GM19025 (cell line): ENCODE data around the gene MIF.
"Not testable (repeated sequence)": the region's sequence is repeated elsewhere in the genome, so short reads cannot be mapped to it uniquely, and the experiment has no call there.

Experiments used
- ATAC-seq: cut with Tn5 transposase; IDR thresholded peaks from one replicate; pipeline ENCODE4 v1.9.1; 2021; ENCODE audit warnings: mild to moderate bottlenecking, low read depth, moderate library complexity; ENCODE audit not compliant: unreplicated experiment

Gene MIF

GRCh38 chr22:23899042-23899745 lies 5.0 kb downstream of the MIF start:
- ATAC-seq: no peak

- not testable (repeated sequence) for ATAC-seq
These were observed 6.0 kb downstream of the MIF start for GRCh38 chr22:23900227-23900626.

GRCh38 chr22:23901600-23901999 lies 7.4 kb downstream of the MIF start:
- no peak for ATAC-seq

- ATAC-seq: no peak
These were observed 9.3 kb downstream of the MIF start for GRCh38 chr22:23903328-23903971.

- ATAC-seq: no peak
These were observed 10.5 kb downstream of the MIF start for GRCh38 chr22:23904573-23905254.

GRCh38 chr22:23906641-23907040 lies 12.5 kb downstream of the MIF start:
- no peak for ATAC-seq

GRCh38 chr22:23907423-23907822 lies 13.2 kb downstream of the MIF start:
- ATAC-seq: not testable (repeated sequence)

- no peak for ATAC-seq
These were observed 14.5 kb downstream of the MIF start for GRCh38 chr22:23908587-23909205.

- no peak for ATAC-seq
These were observed 15.2 kb downstream of the MIF start for GRCh38 chr22:23909296-23909898.

GRCh38 chr22:23910496-23911190 lies 16.5 kb downstream of the MIF start:
- no peak for ATAC-seq

- no peak for ATAC-seq
These were observed 17.3 kb downstream of the MIF start for GRCh38 chr22:23911318-23911980.

- no peak for ATAC-seq
These were observed 18.2 kb downstream of the MIF start for GRCh38 chr22:23912293-23912903.

- ATAC-seq: no peak
These were observed 19.1 kb downstream of the MIF start for GRCh38 chr22:23913306-23913660.

GRCh38 chr22:23913661-23914353 lies 19.6 kb downstream of the MIF start:
- peak; percentile 95 for ATAC-seq

GRCh38 chr22:23915290-23915689 lies 21.1 kb downstream of the MIF start:
- no peak for ATAC-seq

GRCh38 chr22:23920267-23920611 lies 26.1 kb downstream of the MIF start:
- not testable (repeated sequence) for ATAC-seq

GRCh38 chr22:23921586-23922201 lies 27.5 kb downstream of the MIF start:
- not testable (repeated sequence) for ATAC-seq

- no peak for ATAC-seq
These were observed 28.7 kb downstream of the MIF start for GRCh38 chr22:23922921-23923320.
